AG09309 (cell line): ENCODE measurements around the gene KRTAP5-2.

Experiments
- DNase-seq: peaks from one replicate; pipeline ENCODE4 v3.0.0-alpha.2; 2010; ENCODE audit warnings: low read depth
- H3K4me3 ChIP-seq: 2 replicates; pipeline ENCODE4 v1.5.1; 2011; ENCODE audit warnings: mild to moderate bottlenecking, low read depth, low read length, moderate library complexity; ENCODE audit not compliant: control insufficient read depth
- CTCF ChIP-seq: IDR thresholded peaks from 2 replicates; pipeline ENCODE4 v1.5.1; 2011; ENCODE audit warnings: mild to moderate bottlenecking, low read depth, low read length, inconsistent platforms; ENCODE audit not compliant: insufficient read depth, control insufficient read depth; ENCODE audit errors: missing control alignments

KRTAP5-2 gene

GRCh38 chr11:1570896-1571759 is 27.0 kb downstream of the KRTAP5-2 start:
- TF ChIP-seq CTCF = no peak
- no peak for DNase-seq
- H3K4me3 ChIP-seq = peak overlapping the region; percentile 23

GRCh38 chr11:1570531-1570895 is 27.6 kb downstream of the KRTAP5-2 start:
- H3K4me3 ChIP-seq = no peak overlapping the region
- TF ChIP-seq CTCF = no peak
- DNase-seq = no peak

- TF ChIP-seq CTCF = no peak
- no peak for DNase-seq
- H3K4me3 ChIP-seq = no peak overlapping the region
These were observed 28.1 kb downstream of the KRTAP5-2 start for GRCh38 chr11:1570001-1570453.

GRCh38 chr11:1569251-1569780 is 28.8 kb downstream of the KRTAP5-2 start:
- DNase-seq = no peak

GRCh38 chr11:1568441-1568911 is 29.6 kb downstream of the KRTAP5-2 start:
- DNase-seq = no peak

More at GRCh38 chr11:1569251-1569780, 28.8 kb downstream of the KRTAP5-2 start:
- H3K4me3 ChIP-seq = no peak overlapping the region
- TF ChIP-seq CTCF = no peak

GRCh38 chr11:1567721-1568100 is 30.4 kb downstream of the KRTAP5-2 start:
- no peak overlapping the region for H3K4me3 ChIP-seq
- no peak for DNase-seq
- no peak for TF ChIP-seq CTCF

More at GRCh38 chr11:1568441-1568911, 29.6 kb downstream of the KRTAP5-2 start:
- no peak overlapping the region for H3K4me3 ChIP-seq
- TF ChIP-seq CTCF = no peak
